Activated B cell treated with CpG ODN at 0.5 μM for 24 hours (primary cell): ENCODE measurements around the gene PRMT6. TPM values are rescaled to one million over a fixed set of nuclear protein-coding genes. Genes with fewer than 3 reads are reported as not detected.

ENCODE experiments used
- ATAC-seq: fragments of 200-7000 bp; cut with Tn5 transposase; one replicate; pipeline ENCODE4 v1.10.0; 2021; ENCODE audit warnings: low read depth, mild to moderate bottlenecking, moderate library complexity
- CTCF ChIA-PET: fragments of 350-600 bp; sonication (Branson Sonifier 250); formaldehyde crosslinking; loops from one replicate; lab custom pipeline; 2021; ENCODE audit warnings: antibody characterized with exemption; lab: Charles Lee
- POLR2A ChIA-PET: fragments of 350-600 bp; sonication (Branson Sonifier 250); formaldehyde crosslinking; loops from one replicate; lab custom pipeline; 2021; ENCODE audit warnings: antibody characterized with exemption; lab: Charles Lee
- DNase-seq: peaks from one replicate; pipeline ENCODE4 v3.0.0; 2022
- H3K27ac Mint-ChIP-seq: one replicate; pipeline ENCODE4 v1.8.0; 2020; ENCODE audit warnings: mixed read lengths
- H3K27me3 Mint-ChIP-seq: one replicate; pipeline ENCODE4 v1.8.0; 2021; ENCODE audit warnings: mixed read lengths
- H3K36me3 Mint-ChIP-seq: one replicate; pipeline ENCODE4 v1.8.0; 2021; ENCODE audit warnings: low read depth, mixed read lengths
- H3K4me1 Mint-ChIP-seq: one replicate; pipeline ENCODE4 v1.8.0; 2021; ENCODE audit warnings: mixed read lengths
- H3K4me3 Mint-ChIP-seq: one replicate; pipeline ENCODE4 v1.8.0; 2020; ENCODE audit warnings: mild to moderate bottlenecking, mixed read lengths
- H3K9me3 Mint-ChIP-seq: one replicate; pipeline ENCODE4 v1.8.0; 2020; ENCODE audit warnings: mixed read lengths
- CTCF ChIP-seq: fragments of 200-600 bp; IDR thresholded peaks from one replicate; pipeline ENCODE4 v1.8.0; 2022; ENCODE audit warnings: antibody characterized with exemption, mild to moderate bottlenecking
- intact Hi-C: fragments of 100-400 bp; cut with micrococcal nuclease; formaldehyde crosslinking; loops from one replicate; pipeline ENCODE4 v1.15.1; 2024
- total RNA-seq: library from RNA; stranded (reverse); gene quantifications from 2 replicates; pipeline ENCODE4 v1.2.3, GENCODE V29; 2022

The PRMT6 gene
- total RNA-seq, 1 donor from 2014 or later: 22.3 TPM

- Mint-ChIP-seq H3K4me3 (no peak overlapping the region), H3K36me3 (no peaks in the 10 kb centered on the region), H3K27ac (no peak overlapping the region), H3K9me3 (no peaks in the 10 kb centered on the region), H3K27me3 (peaks cover 8% of the 10 kb centered on the region), H3K4me1 (peaks cover 5% of the 10 kb centered on the region)
- TF ChIP-seq CTCF: no peak
- CTCF ChIA-PET: no interaction called here
- intact Hi-C loops: no loop called here
- DNase-seq (no peak), ATAC-seq (no peak)
- POLR2A ChIA-PET: no interaction called here
Observed at GRCh38 chr1:107096690-107097089, 40.2 kb downstream of the PRMT6 start.

- Mint-ChIP-seq H3K27me3 (peaks cover 6% of the 10 kb centered on the region), H3K36me3 (no peaks in the 10 kb centered on the region), H3K4me3 (no peak overlapping the region), H3K27ac (no peak overlapping the region), H3K9me3 (no peaks in the 10 kb centered on the region), H3K4me1 (peaks cover 5% of the 10 kb centered on the region)
- no peak for ATAC-seq
- no peak for TF ChIP-seq CTCF
- intact Hi-C loops: no loop called here
- POLR2A ChIA-PET: no interaction called here
- no peak for DNase-seq
- CTCF ChIA-PET: no interaction called here
Observed at GRCh38 chr1:107098961-107099360, 42.5 kb downstream of the PRMT6 start.

- no peak for TF ChIP-seq CTCF
- H3K27me3 Mint-ChIP-seq: peaks cover 6% of the 10 kb centered on the region
- ATAC-seq: no peak
- no peak overlapping the region for H3K4me3 Mint-ChIP-seq
- H3K9me3 Mint-ChIP-seq: no peaks in the 10 kb centered on the region
- no peak overlapping the region for H3K27ac Mint-ChIP-seq
- H3K4me1 Mint-ChIP-seq: peaks cover 5% of the 10 kb centered on the region
- intact Hi-C loops: no loop called here
- DNase-seq: no peak
- CTCF ChIA-PET: no interaction called here
- POLR2A ChIA-PET: no interaction called here
- no peaks in the 10 kb centered on the region for H3K36me3 Mint-ChIP-seq
Observed at GRCh38 chr1:107100331-107100984, 44.0 kb downstream of the PRMT6 start.

- intact Hi-C loops: no loop called here
- H3K9me3 Mint-ChIP-seq: no peaks in the 10 kb centered on the region
- no peak overlapping the region for H3K4me3 Mint-ChIP-seq
- no peak for ATAC-seq
- no peak overlapping the region for H3K27ac Mint-ChIP-seq
- no peak for TF ChIP-seq CTCF
- DNase-seq: no peak
- ChIA-PET POLR2A (no interaction called here), CTCF (no interaction called here)
- no peaks in the 10 kb centered on the region for H3K27me3 Mint-ChIP-seq
- H3K36me3 Mint-ChIP-seq: no peaks in the 10 kb centered on the region
- H3K4me1 Mint-ChIP-seq: peaks cover 3% of the 10 kb centered on the region
Observed at GRCh38 chr1:107105914-107106313, 49.4 kb downstream of the PRMT6 start.

Other genes starting within 250 kb of the PRMT6 start
- gene NTNG1, start 84.4 kb downstream of the PRMT6 start, total RNA-seq: 5.7 and 5.8 TPM in 2 replicates